CD14-positive monocyte (primary cell): ENCODE measurements around the gene PLXDC2. TPM values are rescaled to one million over a fixed set of nuclear protein-coding genes. Genes with fewer than 3 reads are reported as not detected.

Experiments
- DNase-seq, 3 donors: peaks; one replicate each; pipeline ENCODE4 v3.0.0-alpha.2; 2011 to 2022
- H2AFZ ChIP-seq: 2 replicates; pipeline ENCODE4 v1.6.0; 2012; ENCODE audit warnings: mild to moderate bottlenecking, low read depth, low read length, inconsistent platforms; ENCODE audit not compliant: insufficient read depth, poor library complexity, severe bottlenecking
- H3K27ac ChIP-seq, 2 donors: 1 replicate in 1 of 2; 2 replicates in 1 of 2; pipeline ENCODE4 v1.5.1; 2012 to 2013; ENCODE audit warnings: low read length in 2 of 2, control low read depth in 1 of 2, inconsistent platforms in 1 of 2, low read depth in 1 of 2, mild to moderate bottlenecking in 1 of 2
- H3K27me3 ChIP-seq, 2 donors: one replicate each; pipeline versions ENCODE4 v1.6.0 to v1.6.1; 2011 to 2013; ENCODE audit warnings: low read length in 2 of 2; ENCODE audit not compliant: control insufficient read depth in 2 of 2, insufficient read depth in 2 of 2
- H3K36me3 ChIP-seq, 2 donors: replicated peaks in 1 of 2; 1 replicate in 1 of 2; 2 replicates in 1 of 2; pipeline versions ENCODE4 v1.5.1 to v1.6.1; 2012 to 2013; ENCODE audit warnings: low read length in 2 of 2, control low read depth in 1 of 2, inconsistent platforms in 1 of 2, mild to moderate bottlenecking in 1 of 2; ENCODE audit not compliant: insufficient read depth in 2 of 2, control insufficient read depth in 1 of 2
- H3K4me1 ChIP-seq, 2 donors: 1 replicate in 1 of 2; 2 replicates in 1 of 2; pipeline versions ENCODE4 v1.5.1 to v1.6.1; 2012 to 2013; ENCODE audit warnings: low read length in 2 of 2, control low read depth in 1 of 2, inconsistent platforms in 1 of 2, mild to moderate bottlenecking in 1 of 2, moderate library complexity in 1 of 2; ENCODE audit not compliant: insufficient read depth in 2 of 2, control insufficient read depth in 1 of 2
- H3K4me2 ChIP-seq: replicated peaks from 2 replicates; pipeline ENCODE3; 2012; ENCODE audit warnings: low read length, moderate library complexity, mild to moderate bottlenecking; ENCODE audit not compliant: poor library complexity, severe bottlenecking; ENCODE audit errors: extremely low read depth
- H3K4me3 ChIP-seq, 3 experiments: fragments of 200-600 bp in 1 of 3; sonication (generic) in 1 of 3; replicated peaks in 1 of 3; 1 replicate in 2 of 3; 2 replicates in 1 of 3; pipeline ENCODE4 v1.5.1; 2011 to 2013; ENCODE audit warnings: low read length in 3 of 3, mild to moderate bottlenecking in 3 of 3, control low read depth in 2 of 3, low read depth in 2 of 3, inconsistent platforms in 1 of 3, moderate library complexity in 1 of 3
- H3K79me2 ChIP-seq: 2 replicates; pipeline ENCODE4 v1.6.0; 2012; ENCODE audit warnings: mild to moderate bottlenecking, control low read depth, inconsistent platforms, low read length, moderate library complexity; ENCODE audit not compliant: insufficient read depth
- H3K9ac ChIP-seq: 2 replicates; pipeline ENCODE4 v1.6.0; 2017; ENCODE audit warnings: low read length, mild to moderate bottlenecking; ENCODE audit not compliant: insufficient read depth, poor library complexity, severe bottlenecking
- H3K9me3 ChIP-seq, 2 donors: replicated peaks in 1 of 2; 1 replicate in 1 of 2; 2 replicates in 1 of 2; pipeline versions ENCODE4 v1.5.1 to v1.6.1; 2012 to 2013; ENCODE audit warnings: low read length in 2 of 2, control low read depth in 1 of 2; ENCODE audit not compliant: control insufficient read depth in 1 of 2, insufficient read depth in 1 of 2
- H4K20me1 ChIP-seq: 2 replicates; pipeline ENCODE4 v1.6.0; 2012; ENCODE audit warnings: mild to moderate bottlenecking, low read length, control low read depth, moderate library complexity; ENCODE audit not compliant: insufficient read depth
- H3K27ac Mint-ChIP-seq, 7 donors: one replicate each; pipeline ENCODE4 v1.8.0; 2020; ENCODE audit warnings: mild to moderate bottlenecking in 7 of 7, mixed read lengths in 7 of 7, moderate library complexity in 6 of 7, inconsistent platforms in 2 of 7
- H3K27me3 Mint-ChIP-seq, 3 donors: one replicate each; pipeline ENCODE4 v1.8.0; 2021 to 2022; ENCODE audit warnings: low read depth in 3 of 3, mild to moderate bottlenecking in 3 of 3, mixed read lengths in 3 of 3, moderate library complexity in 3 of 3, inconsistent platforms in 1 of 3
- H3K36me3 Mint-ChIP-seq, 2 donors: one replicate each; pipeline ENCODE4 v1.8.0; 2020; ENCODE audit warnings: mixed read lengths in 2 of 2, inconsistent platforms in 1 of 2, mild to moderate bottlenecking in 1 of 2
- H3K4me1 Mint-ChIP-seq: one replicate; pipeline ENCODE4 v1.8.0; 2020; ENCODE audit warnings: mild to moderate bottlenecking, mixed read lengths
- H3K4me3 Mint-ChIP-seq, 2 donors: one replicate each; pipeline ENCODE4 v1.8.0; 2020; ENCODE audit warnings: mild to moderate bottlenecking in 2 of 2, mixed read lengths in 2 of 2, moderate library complexity in 1 of 2
- H3K9me3 Mint-ChIP-seq, 7 donors: one replicate each; pipeline ENCODE4 v1.8.0; 2020 to 2022; ENCODE audit warnings: mixed read lengths in 7 of 7, mild to moderate bottlenecking in 6 of 7, moderate library complexity in 6 of 7, inconsistent platforms in 2 of 7
- CTCF ChIP-seq: fragments of 200-600 bp; IDR thresholded peaks from one replicate; pipeline ENCODE4 v1.8.0; 2022; ENCODE audit warnings: antibody characterized with exemption, mild to moderate bottlenecking
- WGBS: methylation state at CpG from one replicate; pipeline ENCODE4 v1.1.5; 2013; ENCODE audit warnings: missing lambda C conversion rate; ENCODE audit not compliant: insufficient coverage; 5-methylcytosine and 5-hydroxymethylcytosine counted together
- intact Hi-C, 2 donors: fragments of 100-400 bp; cut with micrococcal nuclease; formaldehyde crosslinking; loops; one replicate each; pipeline versions ENCODE4 v1.15.0 to v1.15.1; 2023
- polyA plus RNA-seq, 3 donors: library from polyadenylated mRNA; depleted of rRNA in 1 of 3; unstranded in 2 of 3; stranded (reverse) in 1 of 3; fragments of 300-500 nt in 2 of 3; fragments of >200 nt in 1 of 3; fragmentation: Illumina TruSeq in 2 of 3; gene quantifications; 1 replicate in 2 of 3; 2 replicates in 1 of 3; pipeline ENCODE4 v1.2.3, GENCODE V29; 2012 to 2021

PLXDC2 gene
- polyA plus RNA-seq, 3 donors, result 37.5 to 128 (median 93.6) TPM

DNA sequence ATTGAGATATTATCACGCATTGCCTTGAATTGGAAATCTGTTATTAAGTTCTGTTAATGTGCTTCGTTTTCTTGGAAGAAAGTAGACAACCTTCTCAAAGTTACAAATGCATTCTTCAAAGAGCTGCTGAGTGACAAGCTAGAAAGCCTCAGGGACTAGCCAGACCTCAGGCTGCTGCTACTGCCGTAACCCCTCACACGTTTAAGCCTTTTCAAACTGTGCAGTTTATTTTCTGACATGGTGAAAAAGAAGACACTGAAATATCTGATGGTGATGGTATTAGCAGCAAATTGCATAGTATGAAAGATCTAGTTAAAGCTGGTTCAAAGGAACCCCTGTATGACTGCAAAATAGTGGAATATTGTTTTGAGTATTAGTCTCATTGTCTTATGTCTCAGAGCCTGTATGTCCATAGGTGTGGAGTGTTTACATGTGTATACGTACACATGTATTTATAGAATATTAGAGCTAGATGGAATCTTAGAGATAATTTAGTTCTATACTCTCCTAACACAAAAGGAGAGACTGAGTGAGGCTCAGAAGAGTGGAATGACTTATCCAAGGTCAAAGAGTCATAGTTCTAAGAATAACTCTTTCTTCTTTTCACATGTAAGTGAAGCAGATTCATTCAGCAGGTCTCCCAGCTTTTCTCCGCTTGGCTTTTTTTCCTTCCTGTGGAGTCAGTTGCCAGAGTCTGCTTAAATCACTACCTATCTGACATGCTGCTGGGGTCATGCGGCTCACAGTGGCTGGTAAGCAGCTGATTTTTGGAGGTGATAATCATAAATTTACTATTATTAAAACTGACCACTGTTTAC lies 431.9 kb downstream of the PLXDC2 start:
- Mint-ChIP-seq H3K4me3 (no peak overlapping the region), H3K36me3 (peaks cover 69 to 77% of the 10 kb centered on the region in 2 donors), H3K4me1 (no peaks in the 10 kb centered on the region), H3K9me3 (peaks cover 0 to 3% (median 0%) of the 10 kb centered on the region in 7 donors), H3K27ac (peak overlapping the region in 1 of 7 donors; percentile 57), H3K27me3 (peaks cover 0 to 2% (median 0%) of the 10 kb centered on the region in 3 donors)
- Histone ChIP-seq H3K27me3 (no peaks in the 10 kb centered on the region), H2AFZ (no peak overlapping the region), H3K9ac (no peak overlapping the region), H3K27ac (no peak overlapping the region), H3K4me2 (no peak overlapping the region), H3K4me1 (no peaks in the 10 kb centered on the region), H4K20me1 (peaks cover 9% of the 10 kb centered on the region), H3K36me3 (peaks cover 69 to 86% of the 10 kb centered on the region in 2 donors), H3K4me3 (no peak overlapping the region), H3K79me2 (no peaks in the 10 kb centered on the region), H3K9me3 (no peaks in the 10 kb centered on the region)
- intact Hi-C loops, result no loop called here
- no peak for TF ChIP-seq CTCF
- no peak for DNase-seq
- whole genome bisulfite sequencing, result 100% methylated on average over 2 of the region's 7 CpGs

GRCh38 chr10:20254078-20254477 lies 437.8 kb downstream of the PLXDC2 start:
- no CpG with 5 or more reads among the region's 3 CpGs for WGBS
- peak overlapping the region in 3 of 7 donors; percentile 13 to 62 (median 16) for H3K27ac Mint-ChIP-seq
- peaks cover 10% of the 10 kb centered on the region for H3K4me1 Mint-ChIP-seq

More at GRCh38 chr10:20254078-20254477, 437.8 kb downstream of the PLXDC2 start:
- Histone ChIP-seq H2AFZ (no peak overlapping the region), H3K4me3 (no peak overlapping the region), H3K4me1 (no peaks in the 10 kb centered on the region), H4K20me1 (peaks cover 8% of the 10 kb centered on the region), H3K4me2 (no peak overlapping the region), H3K27me3 (no peaks in the 10 kb centered on the region), H3K79me2 (no peaks in the 10 kb centered on the region), H3K9ac (no peak overlapping the region), H3K9me3 (no peaks in the 10 kb centered on the region), H3K27ac (no peak overlapping the region), H3K36me3 (peaks cover 31 to 59% of the 10 kb centered on the region in 2 donors)
- no peak for TF ChIP-seq CTCF
- Mint-ChIP-seq H3K27me3 (no peaks in the 10 kb centered on the region), H3K4me3 (no peak overlapping the region), H3K9me3 (peaks cover 0 to 6% (median 0%) of the 10 kb centered on the region in 7 donors), H3K36me3 (peaks cover 51 to 65% of the 10 kb centered on the region in 2 donors)
- no peak for DNase-seq
- intact Hi-C loops, result no loop called here
